NCI-H82 (cell line): ENCODE results near the gene RNF213.
"Not testable (repeated sequence)": the region's sequence is repeated elsewhere in the genome, so short reads cannot be mapped to it uniquely, and the experiment has no call there.

Source experiments
- DNase-seq: peaks from one replicate; lab custom pipeline; 2025; lab: John Stamatoyannopoulos, UW

Gene RNF213

GRCh38 chr17:80224683-80225082, 36.0 kb upstream of the RNF213 start:
- no peak for DNase-seq

GRCh38 chr17:80225230-80225629, 35.4 kb upstream of the RNF213 start:
- no peak for DNase-seq

- DNase-seq: no peak
Observed at GRCh38 chr17:80227156-80227555, 33.5 kb upstream of the RNF213 start.

GRCh38 chr17:80227666-80228065, 33.0 kb upstream of the RNF213 start:
- DNase-seq: no peak

GRCh38 chr17:80228477-80228876, 32.2 kb upstream of the RNF213 start:
- no peak for DNase-seq

GRCh38 chr17:80229011-80229410, 31.6 kb upstream of the RNF213 start:
- no peak for DNase-seq

- DNase-seq: no peak
Observed at GRCh38 chr17:80232438-80232837, 28.2 kb upstream of the RNF213 start.

- DNase-seq: no peak
Observed at GRCh38 chr17:80233202-80233601, 27.4 kb upstream of the RNF213 start.

- DNase-seq: no peak
Observed at GRCh38 chr17:80236911-80237310, 23.7 kb upstream of the RNF213 start.

- no peak for DNase-seq
Observed at GRCh38 chr17:80237386-80237785, 23.3 kb upstream of the RNF213 start.

- DNase-seq: no peak
Observed at GRCh38 chr17:80242505-80242904, 18.1 kb upstream of the RNF213 start.

GRCh38 chr17:80243526-80244433, 16.9 kb upstream of the RNF213 start:
- no peak for DNase-seq

GRCh38 chr17:80244448-80244847, 16.2 kb upstream of the RNF213 start:
- DNase-seq: not testable (repeated sequence)

GRCh38 chr17:80244871-80245509, 15.7 kb upstream of the RNF213 start:
- DNase-seq: no peak

GRCh38 chr17:80245566-80246265, 14.9 kb upstream of the RNF213 start:
- no peak for DNase-seq

GRCh38 chr17:80246266-80246681, 14.4 kb upstream of the RNF213 start:
- no peak for DNase-seq

GRCh38 chr17:80246726-80247125, 13.9 kb upstream of the RNF213 start:
- DNase-seq: no peak

- no peak for DNase-seq
Observed at GRCh38 chr17:80247561-80247960, 13.1 kb upstream of the RNF213 start.

- DNase-seq: no peak
Observed at GRCh38 chr17:80248001-80248893, 12.4 kb upstream of the RNF213 start.

- DNase-seq: no peak
Observed at GRCh38 chr17:80248894-80249710, 11.6 kb upstream of the RNF213 start.

- no peak for DNase-seq
Observed at GRCh38 chr17:80251966-80252365, 8.7 kb upstream of the RNF213 start.
